Transverse colon (tissue), 4 donors: ENCODE data around the gene BRSK2. TPM values are rescaled to one million over a fixed set of nuclear protein-coding genes. Genes with fewer than 3 reads are reported as not detected.
"Not testable (repeated sequence)": the region's sequence is repeated elsewhere in the genome, so short reads cannot be mapped to it uniquely, and the experiment has no call there.

ENCODE experiments used
- DNase-seq: peaks from one replicate; pipeline ENCODE4 v3.0.0-alpha.2; 2019
- H3K27ac ChIP-seq, 4 donors: fragments of 200-600 bp; sonication (generic); 2 replicates each; pipeline ENCODE4 v1.5.1; 2016 to 2018; ENCODE audit warnings: inconsistent platforms in 4 of 4
- H3K27me3 ChIP-seq: fragments of 200-600 bp; sonication (generic); 2 replicates; pipeline ENCODE4 v1.5.1; 2017; ENCODE audit warnings: inconsistent platforms
- H3K36me3 ChIP-seq, 4 donors: fragments of 200-600 bp; sonication (generic); 2 replicates each; pipeline ENCODE4 v1.5.1; 2017 to 2019; ENCODE audit warnings: inconsistent platforms in 4 of 4
- H3K4me1 ChIP-seq, 4 donors: fragments of 200-600 bp; sonication (generic); 2 replicates each; pipeline ENCODE4 v1.5.1; 2017 to 2020; ENCODE audit warnings: inconsistent platforms in 4 of 4
- H3K4me3 ChIP-seq, 4 donors: fragments of 200-600 bp; sonication (generic); 1 replicate in 1 of 4; 2 replicates in 3 of 4; pipeline versions ENCODE4 v1.5.1 to v1.6.1; 2017 to 2019; ENCODE audit warnings: inconsistent platforms in 4 of 4
- H3K9me3 ChIP-seq, 2 donors: fragments of 200-600 bp; sonication (generic); 2 replicates each; pipeline ENCODE4 v1.5.1; 2017 to 2019; ENCODE audit warnings: inconsistent platforms in 2 of 2
- CTCF ChIP-seq, 5 experiments: fragments of 200-600 bp in 3 of 5; fragments of 450-650 bp in 2 of 5; sonication (generic) in 3 of 5; IDR thresholded peaks; 1 replicate in 2 of 5; 2 replicates in 3 of 5; pipeline ENCODE4 v1.5.1; 2016 to 2017; ENCODE audit warnings: antibody characterized with exemption in 5 of 5, inconsistent platforms in 3 of 5, mild to moderate bottlenecking in 2 of 5, moderate library complexity in 1 of 5
- EP300 ChIP-seq: sonication (generic); formaldehyde crosslinking; IDR thresholded peaks from one replicate; pipeline ENCODE4 v1.6.1; 2017; ENCODE audit warnings: antibody characterized with exemption, low read depth
- POLR2A ChIP-seq: fragments of 450-650 bp; IDR thresholded peaks from one replicate; pipeline ENCODE4 v1.6.1; 2016; ENCODE audit warnings: antibody characterized with exemption, mild to moderate bottlenecking, moderate library complexity
- POLR2AphosphoS5 ChIP-seq, 3 donors: sonication (generic); formaldehyde crosslinking; IDR thresholded peaks; one replicate each; pipeline ENCODE4 v1.6.1; 2016; ENCODE audit warnings: antibody characterized with exemption in 3 of 3
- WGBS, 2 donors: methylation state at CpG; one replicate each; pipeline ENCODE4 v1.1.5; 2018; ENCODE audit warnings: low coverage in 1 of 2; 5-methylcytosine and 5-hydroxymethylcytosine counted together
- in situ Hi-C, 4 donors: fragments of 200-750 bp; cut with MboI; loops; one replicate each; pipeline versions ENCODE4 v1.15.0 to v1.15.1; 2017; ENCODE audit warnings: low sequenced_read_pairs in 3 of 4, low pct_ligation_motif_present in 1 of 4, low pct_unique_long_range_greater_than_20kb in 1 of 4
- intact Hi-C: fragments of 100-400 bp; cut with DNase I; formaldehyde crosslinking; loops from one replicate; pipeline ENCODE4 v1.15.1; 2023; ENCODE audit warnings: low total_unique reads
- total RNA-seq, 4 donors: library from RNA; depleted of rRNA; stranded (reverse); fragments of >200 nt; gene quantifications; one replicate each; pipeline ENCODE4 v1.1.0, GENCODE V29; 2016

Gene BRSK2
- total RNA-seq, 4 donors from 2014 or later = 0.14 to 1.8 (median 0.95) TPM; not detected in 1

DNA sequence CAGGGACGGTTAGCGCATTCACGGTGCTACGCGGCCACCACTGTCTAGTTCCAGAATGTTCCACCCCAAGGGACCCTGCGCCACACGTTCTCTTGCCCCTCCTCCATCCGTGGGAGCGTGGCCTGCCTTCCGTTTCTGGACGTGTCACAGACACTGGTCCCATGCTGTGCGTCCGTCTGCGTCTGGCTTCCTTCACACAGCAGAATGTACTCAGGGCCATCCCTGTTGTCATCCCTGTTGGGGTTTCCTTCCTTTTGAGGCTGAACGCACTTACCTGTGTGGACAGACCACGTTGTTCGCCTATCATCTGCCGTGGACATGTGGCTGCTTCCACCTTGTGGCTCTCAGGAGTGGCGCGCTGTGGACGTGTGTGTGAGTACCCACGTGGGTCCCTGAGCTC is 24.9 kb downstream of the BRSK2 start:
- intact Hi-C loops = no loop called here
- no peak overlapping the region for H3K27ac ChIP-seq
- no peaks in the 10 kb centered on the region for H3K36me3 ChIP-seq
- no peak for DNase-seq
- in situ Hi-C loops = no loop called here
- TF ChIP-seq POLR2A = no peak
- no peak for TF ChIP-seq POLR2AphosphoS5 (IDR thresholded peaks at IDR 0.05)
- no peak for TF ChIP-seq CTCF (IDR thresholded peaks at IDR 0.05)
- no peak for TF ChIP-seq EP300
- H3K27me3 ChIP-seq = peaks cover 14% of the 10 kb centered on the region
- 83 to 89% methylated on average over 12 to 22 of the region's 22 CpGs for WGBS, 2 donors
- no peak overlapping the region for H3K4me3 ChIP-seq
- H3K9me3 ChIP-seq = peaks cover 29 to 30% of the 10 kb centered on the region in 2 donors
- no peaks in the 10 kb centered on the region for H3K4me1 ChIP-seq

DNA sequence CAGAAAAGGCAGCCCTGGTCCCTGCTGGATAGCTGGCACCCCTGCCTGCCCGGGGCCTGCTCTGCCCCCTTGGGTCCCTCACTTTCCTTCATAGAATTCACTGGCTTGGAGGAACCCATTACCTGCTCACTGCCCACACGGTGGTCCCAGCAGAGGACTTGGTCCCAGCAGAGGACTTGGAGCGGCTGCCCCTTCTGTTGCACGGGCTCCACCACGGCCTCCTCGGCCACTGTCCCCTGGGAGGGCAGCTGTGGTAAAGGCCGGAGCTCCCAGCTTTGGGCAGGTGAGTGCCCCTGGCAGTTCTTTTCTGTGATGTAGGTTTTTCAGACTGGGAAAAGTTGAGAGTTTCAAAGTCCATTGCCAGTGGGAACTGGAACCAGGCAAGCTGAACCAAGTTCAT is 25.9 kb downstream of the BRSK2 start:
- H3K27me3 ChIP-seq = peaks cover 11% of the 10 kb centered on the region
- no peak overlapping the region for H3K4me3 ChIP-seq
- H3K36me3 ChIP-seq = no peaks in the 10 kb centered on the region
- DNase-seq = no peak
- peaks cover 29 to 30% of the 10 kb centered on the region in 2 donors for H3K9me3 ChIP-seq
- H3K4me1 ChIP-seq = no peaks in the 10 kb centered on the region
- 82% methylated on average over 7 of the region's 7 CpGs; no CpG with 5 or more reads in 1 of the 2 donors for WGBS, 2 donors
- intact Hi-C loops = no loop called here
- H3K27ac ChIP-seq = no peak overlapping the region
- TF ChIP-seq EP300 = no peak
- TF ChIP-seq POLR2A = no peak
- TF ChIP-seq POLR2AphosphoS5 (IDR thresholded peaks at IDR 0.05) = no peak
- no peak for TF ChIP-seq CTCF (IDR thresholded peaks at IDR 0.05)
- in situ Hi-C loops = no loop called here

- intact Hi-C loops = not testable (repeated sequence)
- H3K9me3 ChIP-seq = peaks cover 29 to 30% of the 10 kb centered on the region in 2 donors
These were observed 28.6 kb downstream of the BRSK2 start for GRCh38 chr11:1418192-1418795.

DNA sequence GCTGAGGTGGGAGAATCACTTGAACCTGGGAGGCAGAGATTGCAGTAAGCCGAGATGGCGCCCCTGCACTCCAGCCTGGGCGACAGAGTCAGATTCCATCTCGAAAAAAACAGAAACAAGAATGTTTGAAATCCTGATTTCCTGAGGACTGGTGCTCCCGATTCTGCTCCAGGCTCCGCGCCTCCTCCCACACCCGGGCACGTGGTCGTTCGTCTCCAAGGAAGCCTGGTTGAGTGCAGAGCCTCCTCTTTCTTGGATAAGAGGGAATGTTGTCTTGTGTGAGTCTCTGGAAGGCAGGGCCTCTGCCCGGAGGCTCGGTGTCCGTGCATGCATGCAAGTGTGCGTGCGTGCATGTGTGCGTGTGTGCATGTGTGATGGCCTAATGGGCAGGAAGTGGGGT is 30.1 kb downstream of the BRSK2 start:
- Histone ChIP-seq H3K4me3 (no peak overlapping the region), H3K27ac (no peak overlapping the region), H3K27me3 (peaks cover 5% of the 10 kb centered on the region), H3K36me3 (no peaks in the 10 kb centered on the region), H3K4me1 (no peaks in the 10 kb centered on the region), H3K9me3 (peaks cover 29 to 30% of the 10 kb centered on the region in 2 donors)
- DNase-seq = no peak
- TF ChIP-seq CTCF (IDR thresholded peaks at IDR 0.05) (no peak), EP300 (no peak), POLR2A (no peak), POLR2AphosphoS5 (IDR thresholded peaks at IDR 0.05) (no peak)
- intact Hi-C loops (no loop called here), in situ Hi-C loops (no loop called here)
- 93% methylated on average over 17 of the region's 17 CpGs; no CpG with 5 or more reads in 1 of the 2 donors for whole genome bisulfite sequencing, 2 donors

More at GRCh38 chr11:1418192-1418795, 28.6 kb downstream of the BRSK2 start:
- H3K27ac ChIP-seq, H3K27me3 ChIP-seq, in situ Hi-C loops, H3K36me3 ChIP-seq, H3K4me1 ChIP-seq, DNase-seq, H3K4me3 ChIP-seq: not testable (repeated sequence)
- WGBS, 2 donors = 100% methylated on average over 1 of the region's 1 CpG

DNA sequence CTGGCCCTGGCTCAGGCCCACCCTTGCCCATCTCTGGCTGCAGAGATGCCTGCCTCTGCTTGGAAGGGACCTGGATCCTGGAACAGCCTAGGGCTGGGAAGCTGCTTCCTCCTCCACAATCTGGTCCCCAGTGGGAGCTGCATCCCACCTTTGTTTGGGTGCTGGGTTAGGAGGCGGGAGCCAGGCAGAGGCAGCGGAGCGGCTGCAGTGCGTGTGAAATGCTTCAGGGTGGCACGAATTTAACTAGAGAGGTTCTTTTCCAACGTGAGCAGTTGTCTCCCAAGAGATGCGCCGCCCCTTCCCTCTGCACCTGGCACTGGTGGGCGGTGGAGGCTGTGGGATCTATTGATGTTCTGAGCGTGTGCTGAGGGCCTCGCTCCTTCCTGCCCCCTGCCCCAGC is 31.6 kb downstream of the BRSK2 start:
- no peaks in the 10 kb centered on the region for H3K36me3 ChIP-seq
- intact Hi-C loops (no loop called here), in situ Hi-C loops (no loop called here)
- H3K27ac ChIP-seq = no peak overlapping the region
- TF ChIP-seq POLR2AphosphoS5 (IDR thresholded peaks at IDR 0.05) (no peak), POLR2A (no peak)
- WGBS, 2 donors = 83% methylated on average over 11 of the region's 11 CpGs; no CpG with 5 or more reads in 1 of the 2 donors
- no peak overlapping the region for H3K4me3 ChIP-seq
- H3K9me3 ChIP-seq = peaks cover 29% of the 10 kb centered on the region in 2 donors
- no peak for DNase-seq
- peaks cover 5% of the 10 kb centered on the region for H3K27me3 ChIP-seq
- no peaks in the 10 kb centered on the region for H3K4me1 ChIP-seq
